A673 (cell line): Measurements from ENCODE around the gene SFXN2. TPM values are rescaled to one million over a fixed set of nuclear protein-coding genes. Genes with fewer than 3 reads are reported as not detected.

ENCODE experiments used
- BruUV-seq: library from RNA; stranded (reverse); fragments of 400-500 nt; replicated peaks from 2 replicates; lab custom pipeline; 2021; lab: Mats Ljungman, UMichigan
- CTCF ChIA-PET: fragments of 300-600 bp; sonication (Branson Sonifier 250); formaldehyde crosslinking; loops from one replicate; lab custom pipeline; 2022; ENCODE audit warnings: antibody characterized with exemption; lab: Charles Lee
- POLR2A ChIA-PET: fragments of 300-600 bp; sonication (Branson Sonifier 250); formaldehyde crosslinking; loops from one replicate; lab custom pipeline; 2022; ENCODE audit warnings: antibody characterized with exemption; ENCODE audit not compliant: low non-redundant PET; lab: Charles Lee
- DNase-seq: peaks from one replicate; pipeline ENCODE4 v3.0.0-alpha.2; 2015; ENCODE audit warnings: low spot score
- H3K27ac ChIP-seq: fragments of 200-600 bp; sonication (generic); 2 replicates; pipeline ENCODE4 v1.5.1; 2016; ENCODE audit warnings: mixed run types, low read depth, mild to moderate bottlenecking, mixed read lengths, antibody characterized with exemption, low read length; ENCODE audit not compliant: poor library complexity, severe bottlenecking
- H3K27me3 ChIP-seq: fragments of 200-600 bp; sonication (generic); replicated peaks from 2 replicates; pipeline ENCODE4 v1.6.1; 2017; ENCODE audit warnings: mixed run types, low read depth, mild to moderate bottlenecking, mixed read lengths, antibody characterized with exemption, low read length; ENCODE audit not compliant: insufficient read depth, poor library complexity
- H3K36me3 ChIP-seq: fragments of 200-600 bp; sonication (generic); 2 replicates; pipeline ENCODE4 v1.6.1; 2016; ENCODE audit warnings: mixed run types, mild to moderate bottlenecking, mixed read lengths, antibody characterized with exemption, low read length; ENCODE audit not compliant: insufficient read depth, poor library complexity, severe bottlenecking
- H3K4me1 ChIP-seq: fragments of 200-600 bp; sonication (generic); 2 replicates; pipeline ENCODE4 v1.6.1; 2017; ENCODE audit warnings: mixed run types, mild to moderate bottlenecking, mixed read lengths, antibody characterized with exemption, low read length; ENCODE audit not compliant: insufficient read depth, poor library complexity, severe bottlenecking
- H3K4me3 ChIP-seq: fragments of 200-600 bp; sonication (generic); 2 replicates; pipeline ENCODE4 v1.5.1; 2016; ENCODE audit warnings: low read depth, mixed run types, mild to moderate bottlenecking, mixed read lengths, low read length; ENCODE audit not compliant: poor library complexity, severe bottlenecking
- H3K9me3 ChIP-seq: fragments of 200-600 bp; sonication (generic); 2 replicates; pipeline ENCODE4 v1.6.1; 2016; ENCODE audit warnings: mixed run types, low read depth, mild to moderate bottlenecking, mixed read lengths, antibody characterized with exemption, low read length; ENCODE audit not compliant: poor library complexity, severe bottlenecking
- CTCF ChIP-seq: fragments of 300-800, 200-600 bp; sonication (generic); conservative IDR thresholded peaks from 2 replicates; pipeline ENCODE4 v1.5.1; 2017; ENCODE audit warnings: low read depth, mild to moderate bottlenecking, antibody characterized with exemption, low read length, moderate library complexity, mixed read lengths
- EZH2 ChIP-seq: fragments of 200-600 bp; sonication (generic); IDR thresholded peaks from 2 replicates; pipeline ENCODE4 v1.6.1; 2017; ENCODE audit warnings: borderline replicate concordance, low read depth, mild to moderate bottlenecking, mixed read lengths, antibody characterized with exemption, low read length; ENCODE audit not compliant: poor library complexity, severe bottlenecking
- intact Hi-C: fragments of 100-400 bp; cut with micrococcal nuclease; formaldehyde crosslinking; loops from one replicate; pipeline ENCODE4 v1.10.0; 2022; ENCODE audit not compliant: unreplicated experiment
- total RNA-seq: library from RNA; stranded (reverse); gene quantifications from 2 replicates; pipeline ENCODE4 v1.2.3, GENCODE V29; 2021

SFXN2 gene
- total RNA-seq, 1 experiment from 2014 or later: 19.5 TPM

- no peaks in the 10 kb centered on the region for H3K9me3 ChIP-seq
- peak overlapping the region; percentile 15 for H3K27ac ChIP-seq
- ChIA-PET POLR2A (no interaction called here), CTCF (no interaction called here)
- TF ChIP-seq CTCF: no peak
- TF ChIP-seq EZH2: no peak
- peaks cover 43% of the 10 kb centered on the region for H3K36me3 ChIP-seq
- no peak overlapping the region for H3K4me3 ChIP-seq
- no TSS peak for BruUV-seq
- intact Hi-C loops: loop anchor here (10.0 kb wide), 1 partner anchor 338 kb away; no protein-coding TSS in a partner anchor
- H3K4me1 ChIP-seq: no peaks in the 10 kb centered on the region
- no peak for DNase-seq
- no peaks in the 10 kb centered on the region for H3K27me3 ChIP-seq
These were observed 12.8 kb downstream of the SFXN2 start for GRCh38 chr10:102727037-102727818.

DNA sequence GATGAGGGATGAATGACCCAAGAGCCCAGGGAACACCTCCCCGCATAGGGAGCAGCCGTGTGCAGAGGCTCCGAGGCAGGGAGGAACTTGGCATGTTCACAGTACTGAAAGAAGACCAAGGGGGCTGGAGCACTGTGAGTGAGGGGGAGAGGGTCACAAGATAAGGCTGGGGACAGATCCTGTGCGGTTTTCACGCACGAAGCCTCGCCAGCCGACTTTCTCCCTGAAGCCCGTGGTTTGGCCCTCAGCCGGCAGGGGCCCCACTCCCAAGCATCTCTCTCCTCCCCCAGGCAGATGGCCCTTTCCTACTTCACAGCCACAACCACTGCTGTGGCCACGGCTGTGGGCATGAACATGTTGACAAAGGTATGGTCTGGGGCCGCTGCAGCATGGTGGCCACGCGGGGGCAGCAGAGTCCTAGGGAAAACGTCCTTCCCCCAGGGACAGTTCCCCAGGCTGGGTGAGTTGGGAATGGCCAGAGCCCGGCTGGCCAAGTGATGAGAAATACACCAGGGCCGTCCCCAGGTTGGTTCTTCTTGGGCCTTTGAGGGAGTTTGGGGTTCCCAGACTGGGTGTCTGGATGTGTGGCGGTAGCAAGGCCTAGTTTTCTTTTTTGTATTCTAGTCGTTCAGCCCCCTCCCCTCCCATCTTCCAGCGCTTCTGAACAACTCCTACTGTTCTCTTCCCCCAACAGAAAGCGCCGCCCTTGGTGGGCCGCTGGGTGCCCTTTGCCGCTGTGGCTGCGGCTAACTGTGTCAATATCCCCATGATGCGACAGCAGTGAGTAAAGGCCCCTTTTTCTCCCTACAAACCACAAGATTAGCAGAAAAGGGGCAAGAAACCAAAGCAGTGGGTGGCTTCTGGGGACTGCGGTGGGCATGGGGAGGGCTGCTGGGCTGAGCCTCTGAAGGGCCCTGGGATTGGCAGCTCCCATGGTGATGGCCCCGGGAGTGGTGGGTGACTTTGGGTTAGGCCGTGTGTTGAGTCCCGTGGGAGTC lies 14.9 kb downstream of the SFXN2 start:
- DNase-seq: peak; percentile 78
- no peak overlapping the region for H3K4me3 ChIP-seq
- no peaks in the 10 kb centered on the region for H3K4me1 ChIP-seq
- no peaks in the 10 kb centered on the region for H3K9me3 ChIP-seq
- BruUV-seq: no TSS peak
- intact Hi-C loops: loop anchor here (2.0 to 10.0 kb wide), 3 partner anchors 103 to 335 kb away; no protein-coding TSS in a partner anchor
- no peaks in the 10 kb centered on the region for H3K27me3 ChIP-seq
- ChIA-PET CTCF (no interaction called here), POLR2A (no interaction called here)
- no peak overlapping the region for H3K27ac ChIP-seq
- H3K36me3 ChIP-seq: peaks cover 39% of the 10 kb centered on the region
- TF ChIP-seq EZH2: no peak
- peak; percentile 94 for TF ChIP-seq CTCF

- ChIA-PET CTCF (no interaction called here), POLR2A (interaction anchor here (0.5 kb wide), 1 partner anchor 198 kb away, joined by 4 read pairs; no protein-coding TSS in a partner anchor)
- Histone ChIP-seq H3K4me3 (no peak overlapping the region), H3K36me3 (peaks cover 40% of the 10 kb centered on the region), H3K9me3 (no peaks in the 10 kb centered on the region), H3K27me3 (no peaks in the 10 kb centered on the region), H3K4me1 (no peaks in the 10 kb centered on the region), H3K27ac (no peak overlapping the region)
- no TSS peak for BruUV-seq
- intact Hi-C loops: loop anchor here (5.0 kb wide), 1 partner anchor 101 kb away; no protein-coding TSS in a partner anchor
- no peak for TF ChIP-seq CTCF
- TF ChIP-seq EZH2: no peak
- DNase-seq: no peak
These were observed 16.9 kb downstream of the SFXN2 start for GRCh38 chr10:102731222-102731800.
